H1 (cell line): Measurements from ENCODE around the gene FPGS. TPM values are rescaled to one million over a fixed set of nuclear protein-coding genes. Genes with fewer than 3 reads are reported as not detected.

Experiments used
- BCL11A ChIP-seq, 2 experiments: IDR thresholded peaks; one replicate each; pipeline ENCODE4 v1.6.1; 2011; ENCODE audit warnings: low read depth in 2 of 2, low read length in 2 of 2, mild to moderate bottlenecking in 2 of 2
- E2F6 ChIP-seq: IDR thresholded peaks from 2 replicates; pipeline ENCODE4 v1.6.1; 2012; ENCODE audit warnings: inconsistent platforms
- EGR1 ChIP-seq: IDR thresholded peaks from 2 replicates; pipeline ENCODE4 v1.6.1; 2011; ENCODE audit warnings: low read depth, low read length, borderline replicate concordance
- KDM4A ChIP-seq: IDR thresholded peaks from one replicate; pipeline ENCODE4 v1.7.1; 2012; ENCODE audit warnings: low read depth, mild to moderate bottlenecking, moderate library complexity, low read length, inconsistent platforms; ENCODE audit not compliant: severe bottlenecking
- SP4 ChIP-seq: IDR thresholded peaks from 2 replicates; pipeline ENCODE4 v1.6.1; 2012; ENCODE audit warnings: low read length, inconsistent platforms
- SRF ChIP-seq: IDR thresholded peaks from 2 replicates; pipeline ENCODE4 v1.6.1; 2011; ENCODE audit warnings: mild to moderate bottlenecking, low read depth, low read length, moderate library complexity
- TAF7 ChIP-seq: optimal IDR thresholded peaks from 2 replicates; pipeline ENCODE3; 2011; ENCODE audit warnings: low read depth, mild to moderate bottlenecking, inconsistent platforms, low read length, moderate library complexity, borderline replicate concordance
- TEAD4 ChIP-seq: IDR thresholded peaks from 2 replicates; pipeline ENCODE4 v1.6.1; 2012; ENCODE audit warnings: low read depth, low read length, inconsistent platforms, mixed read lengths
- polyA plus RNA-seq, 7 experiments: library from polyadenylated mRNA; depleted of rRNA in 3 of 7; stranded (reverse) in 5 of 7; unstranded in 2 of 7; fragments of >200 nt in 5 of 7; fragments of 200-250 nt in 2 of 7; gene quantifications; 1 replicate in 5 of 7; 2 replicates in 1 of 7; 4 replicates in 1 of 7; pipeline versions ENCODE4 v1.2.1 to v1.2.3, GENCODE V29; 2011 to 2013; ENCODE audit warnings: missing spikeins in 2 of 7, mixed read lengths in 2 of 7
- total RNA-seq: library from RNA; stranded (reverse); fragmentation: NEBNext Ultra II Directional; extraction: Animal tissue kit (Norgen Biotek cat#: 25700); gene quantifications from 2 replicates; pipeline ENCODE4 v1.2.1, GENCODE V29; 2021

FPGS gene
- total and polyA plus RNA-seq, 2 of the 8 experiments (the other 6 are each of a cell fraction or from before 2014, with no cell fraction given): 62.4 to 83.0 TPM

DNA sequence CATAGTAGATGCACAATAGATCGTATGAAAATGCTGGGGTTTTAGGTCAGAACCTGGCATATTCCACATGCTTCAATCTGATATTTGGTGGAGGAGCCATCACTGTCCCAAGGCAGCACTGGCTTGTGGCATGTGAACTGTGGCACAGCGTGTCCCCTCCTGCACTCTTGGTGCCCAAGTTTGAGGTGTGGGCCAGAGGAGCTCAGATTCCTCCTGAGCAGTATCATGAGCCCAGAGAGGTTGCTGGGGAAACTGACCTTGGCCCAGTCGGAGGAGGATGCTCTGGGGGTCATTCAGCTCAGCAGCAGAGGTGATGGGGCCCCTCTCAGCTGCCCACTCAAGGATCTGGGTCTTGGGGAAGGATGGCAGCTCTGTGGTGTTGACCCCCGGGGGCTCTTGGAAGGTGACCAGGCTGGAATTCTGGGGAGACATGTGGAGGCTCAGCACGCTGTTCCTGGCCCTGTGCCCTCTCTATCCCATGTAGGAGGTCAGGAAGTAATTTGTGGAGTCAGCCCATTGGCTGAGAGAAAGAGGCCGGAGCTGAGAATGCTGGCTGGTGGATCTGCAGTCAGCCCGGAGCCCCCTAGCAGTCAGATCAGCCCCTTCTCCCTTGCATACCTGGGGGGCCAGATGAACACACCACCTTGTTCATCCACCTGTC, 23.7 kb downstream of the FPGS start (continued):
- TF ChIP-seq SP4: no peak
- no peak for TF ChIP-seq EGR1
- no peak for TF ChIP-seq TAF7
- no peak for TF ChIP-seq E2F6
- no peak for TF ChIP-seq KDM4A
- no peak for TF ChIP-seq BCL11A (IDR thresholded peaks at IDR 0.05; ENCODE audit: low read depth in 2 of 2, low read length in 2 of 2)
- no peak for TF ChIP-seq TEAD4
- TF ChIP-seq SRF: no peak
